Stimulated activated CD4-positive, alpha-beta T cell treated with anti-CD3 and anti-CD28 coated beads, TNF-alpha, amount 100 ng/mL, for 24 hours (primary cell): ENCODE measurements around the gene GNB1L.

Experiments used
- DNase-seq, 3 experiments: peaks; one replicate each; pipeline ENCODE4 v3.0.0-alpha.2; 2020; ENCODE audit warnings: low read depth in 3 of 3

GNB1L gene

GRCh38 chr22:19876314-19876940 is 21.8 kb upstream of the GNB1L start:
- no peak for DNase-seq

GRCh38 chr22:19875531-19876313 is 21.0 kb upstream of the GNB1L start:
- no peak for DNase-seq

- DNase-seq = no peak
These were observed 20.4 kb upstream of the GNB1L start for GRCh38 chr22:19875061-19875530.

GRCh38 chr22:19874307-19875060 is 19.8 kb upstream of the GNB1L start:
- no peak for DNase-seq

- DNase-seq = no peak
These were observed 19.3 kb upstream of the GNB1L start for GRCh38 chr22:19873960-19874306.

- DNase-seq = no peak
These were observed 18.7 kb upstream of the GNB1L start for GRCh38 chr22:19873138-19873959.

- DNase-seq = no peak
These were observed 18.1 kb upstream of the GNB1L start for GRCh38 chr22:19872779-19873137.

- no peak for DNase-seq
These were observed 17.4 kb upstream of the GNB1L start for GRCh38 chr22:19871845-19872778.

GRCh38 chr22:19871023-19871844 is 16.6 kb upstream of the GNB1L start:
- no peak for DNase-seq

- no peak for DNase-seq
These were observed 15.7 kb upstream of the GNB1L start for GRCh38 chr22:19870153-19871022.

- no peak for DNase-seq
These were observed 15.0 kb upstream of the GNB1L start for GRCh38 chr22:19869497-19870152.

GRCh38 chr22:19868773-19869471 is 14.2 kb upstream of the GNB1L start:
- no peak for DNase-seq

- DNase-seq = no peak
These were observed 13.7 kb upstream of the GNB1L start for GRCh38 chr22:19868333-19868732.

GRCh38 chr22:19867617-19868016 is 12.9 kb upstream of the GNB1L start:
- no peak for DNase-seq

- no peak for DNase-seq
These were observed 12.0 kb upstream of the GNB1L start for GRCh38 chr22:19866665-19867009.

- no peak for DNase-seq
These were observed 10.6 kb upstream of the GNB1L start for GRCh38 chr22:19865141-19865829.

GRCh38 chr22:19864538-19865106 is 9.9 kb upstream of the GNB1L start:
- DNase-seq = no peak
